ENCODE measurements around the gene SEMA5A.

GRCh38 chr5:9174446-9174845, 371.4 kb downstream of the SEMA5A start:
- no peak for TF ChIP-seq CTCF (IDR thresholded peaks at IDR 0.05 in 4 of 5, conservative IDR thresholded peaks at IDR 0.05 in 1 of 5)
- TF ChIP-seq POLR2A (IDR thresholded peaks at IDR 0.05), result no peak

Measured in gastrocnemius medialis (tissue), 4 donors.